ENCODE results near the gene FAM117A.

DNA sequence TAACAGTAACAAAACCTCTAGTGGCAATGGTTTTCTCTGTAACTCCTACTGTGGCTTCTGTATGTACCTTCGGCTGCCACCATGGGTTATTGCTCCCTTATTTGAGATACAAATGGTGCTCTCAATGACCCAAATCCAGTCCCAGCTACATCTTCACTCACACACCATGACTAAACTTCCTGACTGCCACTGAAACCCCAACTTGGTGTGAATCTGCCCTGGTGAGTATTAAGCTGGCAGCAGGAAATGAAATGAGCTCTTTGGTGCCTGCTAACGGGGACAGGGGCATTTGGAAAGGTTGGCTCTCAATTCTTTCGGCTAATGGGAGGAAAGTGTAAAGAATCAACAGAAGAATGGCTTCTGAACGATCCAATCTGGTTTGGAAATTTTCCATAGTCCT, 48.7 kb downstream of the FAM117A start:
- TF ChIP-seq, protein P1, sequence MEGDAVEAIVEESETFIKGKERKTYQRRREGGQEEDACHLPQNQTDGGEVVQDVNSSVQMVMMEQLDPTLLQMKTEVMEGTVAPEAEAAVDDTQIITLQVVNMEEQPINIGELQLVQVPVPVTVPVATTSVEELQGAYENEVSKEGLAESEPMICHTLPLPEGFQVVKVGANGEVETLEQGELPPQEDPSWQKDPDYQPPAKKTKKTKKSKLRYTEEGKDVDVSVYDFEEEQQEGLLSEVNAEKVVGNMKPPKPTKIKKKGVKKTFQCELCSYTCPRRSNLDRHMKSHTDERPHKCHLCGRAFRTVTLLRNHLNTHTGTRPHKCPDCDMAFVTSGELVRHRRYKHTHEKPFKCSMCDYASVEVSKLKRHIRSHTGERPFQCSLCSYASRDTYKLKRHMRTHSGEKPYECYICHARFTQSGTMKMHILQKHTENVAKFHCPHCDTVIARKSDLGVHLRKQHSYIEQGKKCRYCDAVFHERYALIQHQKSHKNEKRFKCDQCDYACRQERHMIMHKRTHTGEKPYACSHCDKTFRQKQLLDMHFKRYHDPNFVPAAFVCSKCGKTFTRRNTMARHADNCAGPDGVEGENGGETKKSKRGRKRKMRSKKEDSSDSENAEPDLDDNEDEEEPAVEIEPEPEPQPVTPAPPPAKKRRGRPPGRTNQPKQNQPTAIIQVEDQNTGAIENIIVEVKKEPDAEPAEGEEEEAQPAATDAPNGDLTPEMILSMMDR (IDR thresholded peaks at IDR 0.05) = no peak
- no peak for TF ChIP-seq POLR2A (IDR thresholded peaks at IDR 0.05; ENCODE audit: low read depth)

All from esophagus muscularis mucosa (tissue), 3 donors.